Fibroblast of lung (primary cell): ENCODE data around the gene HCN2. TPM values are rescaled to one million over a fixed set of nuclear protein-coding genes. Genes with fewer than 3 reads are reported as not detected.

Source experiments
- DNase-seq, 2 donors: peaks; one replicate each; pipeline versions ENCODE4 v3.0.0 to v3.0.0-alpha.2; 2010; ENCODE audit warnings: low read depth in 2 of 2
- H2AFZ ChIP-seq: 2 replicates; pipeline ENCODE4 v1.5.1; 2012; ENCODE audit warnings: low read length, control low read depth, inconsistent platforms
- H3K27ac ChIP-seq: 2 replicates; pipeline ENCODE4 v1.5.1; 2011; ENCODE audit warnings: low read length, control low read depth; ENCODE audit not compliant: insufficient read depth
- H3K27me3 ChIP-seq: 2 replicates; pipeline ENCODE4 v1.5.1; 2011; ENCODE audit warnings: mild to moderate bottlenecking, low read length; ENCODE audit not compliant: control insufficient read depth, insufficient read depth
- H3K36me3 ChIP-seq: 2 replicates; pipeline ENCODE4 v1.5.1; 2011; ENCODE audit warnings: low read length; ENCODE audit not compliant: control insufficient read depth, insufficient read depth
- H3K4me1 ChIP-seq: 2 replicates; pipeline ENCODE4 v1.5.1; 2011; ENCODE audit warnings: low read length; ENCODE audit not compliant: control insufficient read depth, insufficient read depth; ENCODE audit errors: extremely low read depth
- H3K4me2 ChIP-seq: 2 replicates; pipeline ENCODE4 v1.5.1; 2011; ENCODE audit warnings: low read length, control low read depth; ENCODE audit not compliant: insufficient read depth; ENCODE audit errors: extremely low read depth
- H3K4me3 ChIP-seq, 4 experiments: fragments of 200-600 bp in 1 of 4; sonication (generic) in 1 of 4; replicated peaks in 1 of 4; 2 replicates each; pipeline ENCODE4 v1.5.1; 2011 to 2016; ENCODE audit warnings: low read length in 4 of 4, low read depth in 3 of 4, mild to moderate bottlenecking in 3 of 4, control low read depth in 2 of 4, inconsistent platforms in 1 of 4, mixed read lengths in 1 of 4; ENCODE audit not compliant: insufficient read depth in 1 of 4; ENCODE audit errors: control extremely low read depth in 1 of 4
- H3K79me2 ChIP-seq: 2 replicates; pipeline ENCODE4 v1.5.1; 2012; ENCODE audit warnings: mild to moderate bottlenecking, low read length, inconsistent platforms; ENCODE audit not compliant: control insufficient read depth, insufficient read depth
- H3K9ac ChIP-seq: 2 replicates; pipeline ENCODE4 v1.5.1; 2011; ENCODE audit warnings: mild to moderate bottlenecking, low read length, control low read depth; ENCODE audit not compliant: insufficient read depth
- H3K9me3 ChIP-seq: 2 replicates; pipeline ENCODE4 v1.5.1; 2012; ENCODE audit warnings: low read depth, low read length; ENCODE audit not compliant: control insufficient read depth, insufficient read depth
- H4K20me1 ChIP-seq: 2 replicates; pipeline ENCODE4 v1.5.1; 2011; ENCODE audit warnings: low read length; ENCODE audit not compliant: control insufficient read depth, insufficient read depth; ENCODE audit errors: extremely low read depth
- EZH2 ChIP-seq: IDR thresholded peaks from 2 replicates; pipeline ENCODE4 v1.5.1; 2012; ENCODE audit warnings: low read length, control low read depth, mild to moderate bottlenecking; ENCODE audit errors: missing control alignments
- polyA plus RNA-seq, 2 donors: library from polyadenylated mRNA; depleted of rRNA in 1 of 2; stranded (reverse) in 1 of 2; unstranded in 1 of 2; fragments of >200 nt; gene quantifications; 2 replicates each; pipeline ENCODE4 v1.2.1, GENCODE V29; 2011 to 2012; ENCODE audit warnings: missing spikeins in 1 of 2
- total RNA-seq: library from RNA; depleted of rRNA; stranded (reverse); fragments of >200 nt; gene quantifications from 2 replicates; pipeline ENCODE4 v1.2.1, GENCODE V29; 2014
- TF ChIP-seq, protein P1 (sequence below), 2 donors: IDR thresholded peaks in 1 of 2; conservative IDR thresholded peaks in 1 of 2; 1 replicate in 1 of 2; 2 replicates in 1 of 2; pipeline ENCODE4 v1.5.1; 2011 to 2012; ENCODE audit warnings: low read length in 2 of 2, control low read depth in 1 of 2, inconsistent platforms in 1 of 2, low read depth in 1 of 2, mild to moderate bottlenecking in 1 of 2

Gene HCN2
- total and polyA plus RNA-seq, 2 donors (not counting 1 experiment from before 2014, with no cell fraction given): 0.49 to 0.50 TPM

GRCh38 chr19:644789-645188 is 55.1 kb downstream of the HCN2 start:
- no peaks in the 10 kb centered on the region for H3K79me2 ChIP-seq
- no peak overlapping the region for H3K4me3 ChIP-seq
- no peaks in the 10 kb centered on the region for H3K27me3 ChIP-seq
- no peaks in the 10 kb centered on the region for H4K20me1 ChIP-seq
- no peak overlapping the region for H2AFZ ChIP-seq
- no peaks in the 10 kb centered on the region for H3K9me3 ChIP-seq
- no peak for DNase-seq
- H3K27ac ChIP-seq: no peak overlapping the region
- H3K36me3 ChIP-seq: peaks cover 18% of the 10 kb centered on the region
- TF ChIP-seq, protein P1, sequence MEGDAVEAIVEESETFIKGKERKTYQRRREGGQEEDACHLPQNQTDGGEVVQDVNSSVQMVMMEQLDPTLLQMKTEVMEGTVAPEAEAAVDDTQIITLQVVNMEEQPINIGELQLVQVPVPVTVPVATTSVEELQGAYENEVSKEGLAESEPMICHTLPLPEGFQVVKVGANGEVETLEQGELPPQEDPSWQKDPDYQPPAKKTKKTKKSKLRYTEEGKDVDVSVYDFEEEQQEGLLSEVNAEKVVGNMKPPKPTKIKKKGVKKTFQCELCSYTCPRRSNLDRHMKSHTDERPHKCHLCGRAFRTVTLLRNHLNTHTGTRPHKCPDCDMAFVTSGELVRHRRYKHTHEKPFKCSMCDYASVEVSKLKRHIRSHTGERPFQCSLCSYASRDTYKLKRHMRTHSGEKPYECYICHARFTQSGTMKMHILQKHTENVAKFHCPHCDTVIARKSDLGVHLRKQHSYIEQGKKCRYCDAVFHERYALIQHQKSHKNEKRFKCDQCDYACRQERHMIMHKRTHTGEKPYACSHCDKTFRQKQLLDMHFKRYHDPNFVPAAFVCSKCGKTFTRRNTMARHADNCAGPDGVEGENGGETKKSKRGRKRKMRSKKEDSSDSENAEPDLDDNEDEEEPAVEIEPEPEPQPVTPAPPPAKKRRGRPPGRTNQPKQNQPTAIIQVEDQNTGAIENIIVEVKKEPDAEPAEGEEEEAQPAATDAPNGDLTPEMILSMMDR (conservative IDR thresholded peaks at IDR 0.05 in 1 of 2, IDR thresholded peaks at IDR 0.05 in 1 of 2; ENCODE audit: low read depth in 1 of 2, low read length in 2 of 2): no peak
- no peaks in the 10 kb centered on the region for H3K4me1 ChIP-seq
- no peak overlapping the region for H3K9ac ChIP-seq
- no peak overlapping the region for H3K4me2 ChIP-seq

DNA sequence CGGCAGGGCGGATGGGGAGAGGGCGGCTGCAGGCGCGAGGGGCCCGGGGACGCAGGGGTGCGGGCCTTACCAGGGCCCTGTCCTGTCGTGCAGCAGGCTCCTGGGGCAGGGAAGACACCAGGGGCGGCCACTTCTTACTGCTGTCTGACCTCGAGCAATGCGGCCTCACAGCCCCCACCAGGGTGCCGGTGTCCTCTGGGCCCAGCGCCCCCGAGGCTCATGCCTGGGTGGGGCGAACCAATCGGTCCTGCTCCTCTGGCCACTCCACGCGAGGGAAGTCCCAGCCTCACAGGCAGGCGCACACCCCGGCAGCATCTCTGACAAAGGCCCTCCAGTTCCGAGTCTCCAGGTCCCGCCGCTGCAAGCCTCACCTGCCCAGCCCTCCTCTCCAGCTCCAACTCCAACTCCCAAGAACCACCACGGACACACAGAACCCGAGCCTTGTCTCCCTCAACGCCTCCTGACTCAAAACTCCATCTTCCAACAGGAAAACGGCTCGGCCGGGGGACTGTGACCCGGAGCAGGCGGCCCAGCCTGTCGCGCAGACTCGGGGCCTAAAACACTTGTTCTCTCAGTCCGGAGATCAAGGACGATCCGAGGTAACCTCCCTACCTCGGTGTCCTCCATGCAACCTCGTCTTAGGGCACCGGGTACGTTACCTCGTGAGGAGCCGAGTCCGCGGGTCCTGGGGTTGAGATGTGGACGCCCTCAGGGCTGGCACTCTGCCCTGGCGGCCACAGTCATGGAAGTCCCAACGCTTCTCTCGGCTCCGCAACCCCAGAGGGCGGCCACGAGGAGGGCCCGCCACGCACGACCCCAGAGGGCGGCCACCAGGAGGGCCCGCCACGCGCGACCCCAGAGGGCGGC is 56.5 kb downstream of the HCN2 start:
- Histone ChIP-seq H3K4me1 (no peaks in the 10 kb centered on the region), H2AFZ (no peak overlapping the region), H3K27me3 (no peaks in the 10 kb centered on the region), H3K4me2 (no peak overlapping the region), H3K4me3 (no peak overlapping the region), H3K79me2 (peaks cover under 1% of the 10 kb centered on the region), H3K27ac (no peak overlapping the region), H3K36me3 (peaks cover 24% of the 10 kb centered on the region), H3K9me3 (no peaks in the 10 kb centered on the region), H3K9ac (no peak overlapping the region), H4K20me1 (no peaks in the 10 kb centered on the region)
- TF ChIP-seq EZH2: no peak
- TF ChIP-seq, protein P1 (conservative IDR thresholded peaks at IDR 0.05 in 1 of 2, IDR thresholded peaks at IDR 0.05 in 1 of 2; ENCODE audit: low read depth in 1 of 2, low read length in 2 of 2): no peak
- no peak for DNase-seq

GRCh38 chr19:646779-647565 is 57.3 kb downstream of the HCN2 start:
- no peak overlapping the region for H3K4me3 ChIP-seq
- TF ChIP-seq EZH2: no peak
- TF ChIP-seq, protein P1 (conservative IDR thresholded peaks at IDR 0.05 in 1 of 2, IDR thresholded peaks at IDR 0.05 in 1 of 2; ENCODE audit: low read depth in 1 of 2, low read length in 2 of 2): no peak
- H3K4me2 ChIP-seq: no peak overlapping the region
- no peak overlapping the region for H3K9ac ChIP-seq
- H3K9me3 ChIP-seq: no peaks in the 10 kb centered on the region
- no peaks in the 10 kb centered on the region for H4K20me1 ChIP-seq
- H3K4me1 ChIP-seq: no peaks in the 10 kb centered on the region
- H2AFZ ChIP-seq: no peak overlapping the region
- peaks cover 6% of the 10 kb centered on the region for H3K79me2 ChIP-seq
- no peaks in the 10 kb centered on the region for H3K27me3 ChIP-seq
- H3K36me3 ChIP-seq: peaks cover 24% of the 10 kb centered on the region
- no peak overlapping the region for H3K27ac ChIP-seq
- DNase-seq: no peak
